GM21390 (cell line): ENCODE measurements around the gene PMEPA1.
"Not testable (repeated sequence)": the region's sequence is repeated elsewhere in the genome, so short reads cannot be mapped to it uniquely, and the experiment has no call there.

Source experiments
- ATAC-seq: cut with Tn5 transposase; IDR thresholded peaks from one replicate; pipeline ENCODE4 v1.9.1; 2021; ENCODE audit not compliant: unreplicated experiment

The PMEPA1 gene

GRCh38 chr20:57652606-57653545, 56.9 kb downstream of the PMEPA1 start:
- ATAC-seq: no peak

- ATAC-seq: no peak
Measured at GRCh38 chr20:57651881-57652605, 57.8 kb downstream of the PMEPA1 start.

- no peak for ATAC-seq
Measured at GRCh38 chr20:57650756-57651483, 58.9 kb downstream of the PMEPA1 start.

GRCh38 chr20:57650266-57650665, 59.5 kb downstream of the PMEPA1 start:
- ATAC-seq: no peak

DNA sequence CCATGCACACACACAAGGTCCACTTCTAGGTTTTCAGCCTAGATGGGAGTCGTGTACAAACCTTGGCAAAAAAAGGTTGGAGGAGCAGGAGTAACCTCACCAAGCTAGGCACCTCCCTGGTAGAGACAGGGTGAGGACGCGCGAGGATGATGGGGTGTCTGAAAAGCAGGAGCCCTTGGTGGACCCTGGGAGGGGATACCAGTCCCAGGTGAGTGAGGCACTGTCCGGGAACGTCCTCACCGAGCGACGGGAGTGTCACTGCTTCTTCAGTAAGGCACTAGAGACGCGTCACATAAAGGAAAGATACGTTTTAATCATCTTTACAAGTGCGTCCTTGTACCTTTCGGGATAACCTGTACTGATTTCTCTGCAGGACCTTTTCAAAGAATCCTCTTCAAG, 60.2 kb downstream of the PMEPA1 start:
- no peak for ATAC-seq

DNA sequence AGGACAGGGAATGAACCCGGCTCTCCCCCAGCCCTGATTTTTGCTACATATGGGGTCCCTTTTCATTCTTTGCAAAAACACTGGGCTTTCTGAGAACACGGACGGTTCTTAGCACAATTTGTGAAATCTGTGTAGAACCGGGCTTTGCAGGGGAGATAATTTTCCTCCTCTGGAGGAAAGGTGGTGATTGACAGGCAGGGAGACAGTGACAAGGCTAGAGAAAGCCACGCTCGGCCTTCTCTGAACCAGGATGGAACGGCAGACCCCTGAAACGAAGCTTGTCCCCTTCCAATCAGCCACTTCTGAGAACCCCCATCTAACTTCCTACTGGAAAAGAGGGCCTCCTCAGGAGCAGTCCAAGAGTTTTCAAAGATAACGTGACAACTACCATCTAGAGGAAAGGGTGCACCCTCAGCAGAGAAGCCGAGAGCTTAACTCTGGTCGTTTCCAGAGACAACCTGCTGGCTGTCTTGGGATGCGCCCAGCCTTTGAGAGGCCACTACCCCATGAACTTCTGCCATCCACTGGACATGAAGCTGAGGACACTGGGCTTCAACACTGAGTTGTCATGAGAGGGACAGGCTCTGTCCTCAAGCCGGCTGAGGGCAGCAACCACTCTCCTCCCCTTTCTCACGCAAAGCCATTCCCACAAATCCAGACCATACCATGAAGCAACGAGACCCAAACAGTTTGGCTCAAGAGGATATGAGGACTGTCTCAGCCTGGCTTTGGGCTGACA, 60.8 kb downstream of the PMEPA1 start:
- no peak for ATAC-seq

- no peak for ATAC-seq
Measured at GRCh38 chr20:57647933-57648785, 61.7 kb downstream of the PMEPA1 start.

DNA sequence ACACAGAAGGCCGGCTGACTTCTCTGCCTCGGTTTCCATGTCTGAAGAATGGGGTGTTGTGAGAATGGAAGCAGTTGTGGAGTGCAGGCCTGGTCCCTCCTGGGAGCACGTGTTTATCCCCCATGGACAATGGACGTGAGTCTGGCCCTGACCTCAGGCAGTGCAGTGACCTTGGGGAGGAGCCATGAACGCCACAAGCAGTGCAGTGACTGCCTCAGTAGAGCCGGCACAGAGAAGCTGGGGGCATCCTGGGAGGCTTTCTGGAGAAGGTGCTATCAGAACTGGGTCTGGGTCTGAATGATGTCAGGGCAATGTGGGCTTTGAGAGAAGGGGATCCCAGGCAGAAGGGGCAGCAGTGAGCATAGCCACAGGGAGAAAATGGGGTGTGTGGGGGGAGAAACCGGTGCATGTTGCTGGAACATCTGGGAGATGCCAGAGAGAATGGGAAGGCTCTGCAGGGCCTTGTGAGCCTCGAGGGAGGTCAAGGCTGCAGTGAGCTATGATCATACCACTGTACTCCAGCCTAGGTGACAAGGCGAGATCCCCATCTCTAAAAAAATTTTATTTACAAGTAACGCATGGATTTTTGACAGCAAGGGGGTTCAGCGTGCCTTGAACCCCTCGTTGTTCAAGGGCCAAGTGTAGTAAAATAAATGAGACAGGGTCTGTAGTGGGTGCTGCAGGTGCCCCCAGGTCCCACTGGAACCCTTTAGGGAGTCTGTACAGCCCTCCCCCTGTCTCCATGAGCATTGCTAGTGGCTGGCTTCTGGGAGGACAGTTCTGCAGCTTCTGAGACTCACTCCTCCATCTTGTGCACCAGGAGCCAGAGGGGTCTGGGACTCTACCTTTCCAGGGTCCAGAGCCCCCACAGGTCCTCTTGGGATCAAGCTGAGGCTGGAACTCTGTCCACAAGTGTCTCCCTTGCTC, 62.5 kb downstream of the PMEPA1 start:
- no peak for ATAC-seq

- no peak for ATAC-seq
Measured at GRCh38 chr20:57638895-57639236, 70.9 kb downstream of the PMEPA1 start.

GRCh38 chr20:57638173-57638894, 71.5 kb downstream of the PMEPA1 start:
- no peak for ATAC-seq

DNA sequence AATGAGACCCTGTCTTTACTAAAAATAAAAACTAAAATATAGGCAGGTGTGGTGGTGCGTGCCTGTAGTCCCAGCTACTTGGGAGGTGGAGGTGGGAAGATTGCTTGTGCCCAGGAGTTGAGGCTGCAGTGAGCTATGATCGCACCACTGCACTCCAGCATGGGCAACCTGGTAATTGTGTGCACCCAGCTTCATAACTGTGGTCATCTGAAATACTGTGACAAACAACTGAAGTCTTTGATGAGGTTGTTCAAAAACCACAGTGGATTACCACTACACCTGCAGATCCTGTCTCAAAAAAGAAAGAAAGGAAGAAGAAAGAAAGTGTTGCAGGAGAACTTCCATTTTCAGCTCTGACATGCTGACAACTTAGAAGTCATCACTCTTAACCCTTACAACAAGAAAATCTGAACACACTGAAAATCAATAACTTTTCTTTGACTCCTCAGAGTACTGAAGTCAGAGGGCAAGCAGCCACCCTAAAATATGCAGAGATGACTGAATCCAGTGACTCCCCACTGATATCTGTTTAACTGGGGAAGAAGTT, 75.8 kb downstream of the PMEPA1 start:
- ATAC-seq: no peak

DNA sequence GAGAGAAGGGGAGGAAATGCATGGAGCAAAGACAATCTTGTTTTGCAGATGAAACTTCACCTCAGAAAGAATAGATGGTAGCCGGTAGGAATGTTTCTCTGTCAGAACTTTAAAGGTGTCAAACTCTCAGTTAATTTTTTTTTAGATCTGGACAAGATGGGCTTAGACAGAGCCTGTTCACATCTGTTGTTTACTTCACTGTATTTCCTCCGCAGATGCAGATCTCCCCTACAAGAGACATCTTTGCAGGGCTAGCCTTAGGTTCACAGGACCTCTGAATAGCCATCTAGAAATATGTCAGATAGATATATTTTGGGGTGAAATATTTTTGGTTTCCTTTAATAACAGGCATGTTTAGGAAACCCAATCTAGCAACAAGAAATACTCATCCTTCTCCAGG, 77.5 kb downstream of the PMEPA1 start:
- ATAC-seq: no peak

- ATAC-seq: no peak
Measured at GRCh38 chr20:57630061-57630460, 79.8 kb downstream of the PMEPA1 start.

DNA sequence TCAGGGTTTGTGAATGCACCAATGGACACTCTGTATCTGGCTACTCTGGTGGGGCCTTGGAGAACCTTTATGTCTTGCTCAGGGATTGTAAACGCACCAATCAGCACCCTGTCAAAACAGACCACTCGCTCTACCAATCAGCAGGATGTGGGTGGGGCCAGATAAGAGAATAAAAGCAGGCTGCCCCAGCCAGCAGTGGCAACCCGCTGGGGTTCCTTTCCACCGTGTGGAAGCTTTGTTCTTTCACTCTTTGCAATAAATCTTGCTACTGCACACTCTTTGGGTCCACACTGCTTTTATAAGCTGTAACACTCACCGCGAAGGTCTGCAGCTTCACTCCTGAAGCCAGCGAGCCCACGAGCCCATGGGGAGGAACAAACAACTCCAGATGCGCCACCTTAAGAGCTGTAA, 80.3 kb downstream of the PMEPA1 start:
- not testable (repeated sequence) for ATAC-seq

DNA sequence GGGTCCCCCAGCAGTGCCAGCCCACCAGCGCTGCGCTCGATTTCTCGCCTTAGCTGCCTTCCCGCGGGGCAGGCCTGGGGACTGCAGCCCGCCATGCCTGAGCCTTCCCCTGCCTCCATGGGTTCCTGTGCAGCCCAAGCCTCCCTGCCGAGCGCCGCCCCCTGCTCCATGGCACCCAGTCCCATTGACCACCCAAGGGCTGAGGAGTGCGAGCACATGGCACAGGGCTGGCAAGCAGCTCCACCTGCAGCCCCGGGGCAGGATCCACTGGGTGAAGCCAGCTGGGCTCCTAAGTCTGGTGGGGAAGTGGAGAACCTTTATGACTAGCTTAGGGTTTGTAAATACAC, 80.9 kb downstream of the PMEPA1 start:
- ATAC-seq: not testable (repeated sequence)

GRCh38 chr20:57628047-57628961, 81.5 kb downstream of the PMEPA1 start:
- no peak for ATAC-seq

GRCh38 chr20:57627339-57627738, 82.5 kb downstream of the PMEPA1 start:
- no peak for ATAC-seq
